ENCODE data around the gene CDH23. TPM values are rescaled to one million over a fixed set of nuclear protein-coding genes. Genes with fewer than 3 reads are reported as not detected.

CDH23 gene
- total RNA-seq, 2 donors from 2014 or later: 1.1 to 2.8 TPM

DNA sequence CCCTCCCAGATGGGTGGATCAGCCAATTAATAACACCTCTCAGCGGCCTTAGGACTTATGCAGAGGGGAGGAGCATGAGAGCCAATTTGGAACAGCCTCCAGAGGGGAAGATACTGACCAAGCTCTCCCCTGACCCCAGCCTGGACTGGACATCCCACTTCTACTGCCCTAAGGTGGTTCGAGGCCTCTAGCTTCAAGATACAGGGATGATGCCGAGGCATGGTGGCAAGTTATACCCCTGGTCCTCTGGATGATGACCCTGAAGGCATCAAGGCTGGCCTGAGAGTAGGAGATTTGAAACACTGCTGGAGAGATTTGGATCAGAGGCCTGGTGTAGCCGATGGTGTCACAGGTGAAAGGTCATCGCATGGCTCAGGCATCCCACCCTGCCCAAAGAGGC, 3.2 kb downstream of the CDH23 start:
- no peak for DNase-seq
- H3K27ac Mint-ChIP-seq: no peak overlapping the region
- H3K9me3 Mint-ChIP-seq: no peaks in the 10 kb centered on the region
- ATAC-seq (replicated peaks in 1 of 2): no peak
- H3K36me3 Mint-ChIP-seq (ENCODE audit: insufficient read depth in 2 of 2): no peaks in the 10 kb centered on the region
- H3K4me1 Mint-ChIP-seq (ENCODE audit: low read depth): no peaks in the 10 kb centered on the region
- H3K27me3 Mint-ChIP-seq (ENCODE audit: low read depth): peaks cover 46% of the 10 kb centered on the region
- no peak overlapping the region for H3K4me3 Mint-ChIP-seq

DNA sequence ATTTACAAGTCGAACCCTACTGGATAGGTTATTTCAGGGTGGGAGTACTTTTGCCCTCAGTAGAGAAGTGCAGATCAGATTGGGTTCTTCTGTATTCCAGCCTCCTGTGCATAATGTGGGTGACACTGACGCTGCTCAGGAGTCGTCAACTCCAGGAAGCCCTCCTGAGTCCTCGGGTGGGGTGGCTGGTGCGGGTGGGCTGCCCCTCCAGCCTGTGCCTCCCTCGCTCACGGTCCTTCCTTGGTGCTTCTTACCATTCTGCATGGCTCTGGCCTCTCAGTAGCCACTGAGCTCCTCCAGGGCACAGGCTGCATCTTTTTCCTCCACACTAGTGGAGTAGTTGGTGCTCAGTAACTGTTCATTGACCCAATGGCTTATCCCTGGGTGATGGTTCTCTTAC, 4.3 kb downstream of the CDH23 start:
- Mint-ChIP-seq H3K27ac (no peak overlapping the region), H3K4me3 (no peak overlapping the region), H3K27me3 (ENCODE audit: low read depth) (peaks cover 35% of the 10 kb centered on the region), H3K9me3 (no peaks in the 10 kb centered on the region), H3K4me1 (ENCODE audit: low read depth) (no peaks in the 10 kb centered on the region), H3K36me3 (ENCODE audit: insufficient read depth in 2 of 2) (no peaks in the 10 kb centered on the region)
- DNase-seq: no peak
- ATAC-seq (replicated peaks in 1 of 2): no peak

DNA sequence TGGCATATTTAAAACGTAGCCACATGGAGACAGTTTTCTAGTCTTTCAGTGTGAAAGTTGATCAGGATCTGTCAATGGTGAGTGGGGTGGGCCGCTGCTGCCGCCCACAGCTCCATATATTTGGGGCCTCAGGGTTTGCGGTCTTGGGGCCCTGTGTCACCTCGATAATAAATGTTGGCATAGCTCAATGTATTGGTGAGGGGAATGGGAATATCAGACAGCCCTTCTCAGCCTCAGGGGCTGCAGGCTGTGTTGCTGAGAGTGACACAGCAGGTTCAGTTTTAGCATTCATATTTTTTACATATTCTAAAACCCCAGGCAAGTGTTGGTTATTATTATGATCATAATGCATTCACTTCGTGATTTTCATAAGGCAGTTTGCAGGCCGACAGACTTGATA, 5.3 kb downstream of the CDH23 start:
- Mint-ChIP-seq H3K4me3 (no peak overlapping the region), H3K9me3 (no peaks in the 10 kb centered on the region), H3K4me1 (ENCODE audit: low read depth) (no peaks in the 10 kb centered on the region), H3K27me3 (ENCODE audit: low read depth) (peaks cover 33% of the 10 kb centered on the region), H3K36me3 (ENCODE audit: insufficient read depth in 2 of 2) (no peaks in the 10 kb centered on the region), H3K27ac (no peak overlapping the region)
- ATAC-seq (replicated peaks in 1 of 2) (no peak), DNase-seq (no peak)

DNA sequence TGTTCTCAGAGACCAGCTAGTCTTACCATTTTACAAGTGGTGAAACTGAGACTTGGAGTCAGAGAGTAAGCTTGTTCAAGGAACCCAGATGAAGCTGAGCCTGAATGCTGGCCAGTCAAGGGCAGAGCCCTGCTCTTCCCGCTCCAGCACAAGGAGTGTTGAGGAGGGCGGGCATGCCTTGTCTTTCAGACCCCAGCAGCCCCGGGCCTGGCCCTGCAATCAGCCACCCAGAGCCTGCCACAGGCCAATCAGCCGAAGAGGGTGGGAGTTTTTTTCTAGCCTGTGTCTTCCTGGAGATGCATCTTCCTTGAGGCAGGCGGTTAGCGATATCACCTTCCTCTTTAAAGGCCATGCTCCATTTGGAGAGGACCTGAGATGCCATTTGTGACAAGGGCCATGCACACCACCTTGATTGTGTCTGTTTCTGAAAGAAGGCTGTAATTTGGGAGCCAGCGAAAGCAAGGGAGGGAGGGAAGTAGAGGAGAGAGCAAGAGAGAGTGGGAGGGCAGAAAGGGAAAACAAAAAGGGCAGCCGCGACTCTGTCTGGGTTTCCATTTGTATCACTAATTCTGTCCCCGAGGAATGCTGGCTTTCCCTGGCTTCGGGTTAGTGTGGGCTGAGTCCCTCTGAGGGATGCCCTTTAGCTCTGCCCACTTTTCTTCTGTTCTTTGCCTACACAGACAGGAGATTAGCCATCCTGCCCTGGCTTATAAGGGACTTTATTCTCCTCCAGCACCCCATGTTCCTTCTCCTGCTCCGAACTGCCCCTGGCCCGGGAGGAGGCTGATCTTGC, 8.0 kb downstream of the CDH23 start:
- no peaks in the 10 kb centered on the region for H3K4me1 Mint-ChIP-seq (ENCODE audit: low read depth)
- no peak for ATAC-seq (replicated peaks in 1 of 2)
- no peaks in the 10 kb centered on the region for H3K9me3 Mint-ChIP-seq
- DNase-seq: no peak
- H3K27ac Mint-ChIP-seq: no peak overlapping the region
- H3K27me3 Mint-ChIP-seq (ENCODE audit: low read depth): peaks cover 13% of the 10 kb centered on the region
- H3K4me3 Mint-ChIP-seq: no peak overlapping the region
- no peaks in the 10 kb centered on the region for H3K36me3 Mint-ChIP-seq (ENCODE audit: insufficient read depth in 2 of 2)

DNA sequence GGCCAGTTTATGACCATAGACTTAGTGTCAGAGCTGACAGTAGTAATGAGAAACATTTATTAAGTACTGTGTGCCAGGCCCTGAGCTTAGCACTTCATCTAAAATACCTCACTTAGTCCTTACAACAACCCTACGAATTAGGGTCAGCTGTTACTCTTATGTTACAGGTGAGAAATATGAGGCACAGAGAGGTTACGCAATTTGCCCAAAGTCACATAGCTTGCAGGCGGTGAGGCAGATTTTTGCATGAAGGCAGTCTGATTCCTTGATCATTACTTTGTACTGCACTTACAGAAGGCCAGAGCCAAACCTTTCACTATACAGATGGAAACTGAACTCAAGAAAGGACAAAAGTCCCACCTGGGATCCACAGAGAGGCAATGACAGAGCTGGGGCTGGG, 10.2 kb downstream of the CDH23 start:
- Mint-ChIP-seq H3K4me1 (ENCODE audit: low read depth) (no peaks in the 10 kb centered on the region), H3K9me3 (peaks cover under 1 to 4% of the 10 kb centered on the region in 2 donors)

DNA sequence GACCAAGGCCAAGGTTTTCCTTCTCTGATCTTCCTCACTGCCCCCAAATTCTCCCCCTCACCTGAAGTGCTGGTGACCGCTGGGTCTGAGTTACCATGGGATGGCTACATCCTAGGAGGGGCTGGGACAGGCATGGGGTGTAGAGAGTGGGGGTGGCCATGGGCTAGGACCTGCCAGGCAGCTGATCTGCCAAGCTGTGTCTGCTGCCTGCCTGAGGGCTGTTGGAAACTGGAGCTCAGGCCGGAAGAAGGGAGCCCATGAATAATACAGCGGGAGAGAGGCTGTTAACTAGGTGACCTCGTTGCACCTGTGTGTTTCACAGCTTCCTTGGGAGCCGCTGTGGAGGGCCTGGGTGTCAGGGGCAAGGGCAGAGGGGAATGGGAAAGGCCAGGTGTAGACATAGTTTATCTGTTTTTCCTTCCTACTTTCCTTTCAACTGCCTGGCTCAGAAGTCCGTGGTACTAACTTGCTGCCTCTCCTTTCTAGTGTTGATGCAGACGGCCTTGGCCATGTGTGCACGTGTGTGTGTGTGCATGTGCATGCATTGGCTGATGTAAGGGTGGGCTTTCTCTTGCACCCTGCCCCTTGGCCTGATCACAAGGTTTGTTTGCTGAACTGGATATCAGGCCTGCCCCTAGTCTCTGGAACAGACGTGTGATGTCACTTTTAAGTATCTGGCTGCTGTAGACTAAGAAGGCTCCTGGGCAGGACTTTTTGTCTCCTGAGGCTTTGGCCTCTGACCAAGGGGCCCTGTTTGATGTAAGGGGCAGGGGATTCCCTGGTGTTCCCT, 11.9 kb downstream of the CDH23 start:
- no peak overlapping the region for H3K4me3 Mint-ChIP-seq
- H3K27ac Mint-ChIP-seq: no peak overlapping the region
- peaks cover 1 to 4% of the 10 kb centered on the region in 2 donors for H3K9me3 Mint-ChIP-seq
- DNase-seq: no peak
- H3K36me3 Mint-ChIP-seq (ENCODE audit: insufficient read depth in 2 of 2): peaks cover 0 to 4% of the 10 kb centered on the region in 2 donors
- ATAC-seq (replicated peaks in 1 of 2): no peak
- no peaks in the 10 kb centered on the region for H3K4me1 Mint-ChIP-seq (ENCODE audit: low read depth)
- peaks cover 6% of the 10 kb centered on the region for H3K27me3 Mint-ChIP-seq (ENCODE audit: low read depth)

More for the DNA sequence above, 10.2 kb downstream of the CDH23 start:
- Mint-ChIP-seq H3K27me3 (ENCODE audit: low read depth) (peaks cover 6% of the 10 kb centered on the region), H3K27ac (no peak overlapping the region), H3K36me3 (ENCODE audit: insufficient read depth in 2 of 2) (peaks cover 0 to 4% of the 10 kb centered on the region in 2 donors), H3K4me3 (no peak overlapping the region)
- DNase-seq: no peak
- ATAC-seq (replicated peaks in 1 of 2): no peak

DNA sequence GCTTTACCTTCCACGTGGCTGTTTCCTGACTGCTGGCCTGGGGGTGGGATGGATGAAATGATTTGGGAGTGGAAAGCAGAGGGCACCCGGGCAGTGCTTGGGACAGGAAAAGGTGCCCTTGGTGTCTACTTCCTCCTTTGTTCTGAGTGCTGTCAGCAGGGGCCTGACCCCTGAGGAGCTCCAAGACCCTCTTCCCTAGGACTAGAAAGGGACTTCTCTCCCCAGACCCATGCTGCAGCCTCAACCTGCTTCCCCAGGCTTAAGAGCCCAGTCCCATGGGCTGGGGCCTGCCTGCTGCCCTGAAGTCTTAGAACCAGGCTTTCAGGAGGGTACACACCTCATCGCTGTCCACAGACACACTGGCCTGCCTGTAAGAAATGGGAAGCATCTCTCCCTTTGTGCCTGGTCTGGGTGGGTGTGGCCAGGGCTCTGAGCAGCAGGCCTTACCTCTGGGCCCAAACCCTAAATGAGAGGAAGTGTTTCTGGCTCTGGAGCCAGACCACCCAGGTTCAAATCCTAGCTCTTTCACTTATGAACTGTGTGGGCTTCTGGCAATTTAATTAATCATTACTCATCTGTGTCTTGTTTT, 12.9 kb downstream of the CDH23 start:
- DNase-seq: no peak
- H3K4me1 Mint-ChIP-seq (ENCODE audit: low read depth): no peaks in the 10 kb centered on the region
- H3K27me3 Mint-ChIP-seq (ENCODE audit: low read depth): peaks cover 7% of the 10 kb centered on the region

DNA sequence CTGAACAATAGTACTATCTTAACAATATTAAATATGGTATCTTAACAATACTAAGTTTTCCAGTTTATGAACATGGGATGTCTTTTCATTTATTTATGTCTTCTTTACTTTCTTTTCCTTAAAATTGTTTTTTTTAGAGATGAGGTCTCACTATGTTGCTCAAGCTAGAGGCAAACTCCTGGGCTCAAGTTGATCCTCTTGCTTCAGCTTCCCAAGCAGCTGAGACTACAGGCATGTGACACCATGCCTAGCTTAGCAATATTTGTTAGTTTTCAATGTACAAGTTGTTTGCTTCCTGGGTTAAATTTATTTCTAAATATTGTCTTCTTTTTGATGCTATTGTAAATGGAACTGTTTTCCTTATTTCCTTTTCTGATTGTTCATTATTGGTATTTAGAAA, 16.9 kb downstream of the CDH23 start:
- H3K36me3 Mint-ChIP-seq (ENCODE audit: insufficient read depth in 2 of 2): peaks cover 0 to 4% of the 10 kb centered on the region in 2 donors
- H3K9me3 Mint-ChIP-seq: peaks cover 1 to 4% of the 10 kb centered on the region in 2 donors
- no peak overlapping the region for H3K27ac Mint-ChIP-seq
- H3K27me3 Mint-ChIP-seq (ENCODE audit: low read depth): peaks cover 17% of the 10 kb centered on the region
- ATAC-seq (replicated peaks in 1 of 2): no peak
- H3K4me3 Mint-ChIP-seq: no peak overlapping the region
- no peak for DNase-seq
- H3K4me1 Mint-ChIP-seq (ENCODE audit: low read depth): no peaks in the 10 kb centered on the region

More for the DNA sequence above, 12.9 kb downstream of the CDH23 start:
- H3K9me3 Mint-ChIP-seq: peaks cover 1 to 4% of the 10 kb centered on the region in 2 donors
- H3K27ac Mint-ChIP-seq: no peak overlapping the region
- H3K4me3 Mint-ChIP-seq: no peak overlapping the region
- H3K36me3 Mint-ChIP-seq (ENCODE audit: insufficient read depth in 2 of 2): peaks cover 0 to 4% of the 10 kb centered on the region in 2 donors
- ATAC-seq (replicated peaks in 1 of 2): no peak

DNA sequence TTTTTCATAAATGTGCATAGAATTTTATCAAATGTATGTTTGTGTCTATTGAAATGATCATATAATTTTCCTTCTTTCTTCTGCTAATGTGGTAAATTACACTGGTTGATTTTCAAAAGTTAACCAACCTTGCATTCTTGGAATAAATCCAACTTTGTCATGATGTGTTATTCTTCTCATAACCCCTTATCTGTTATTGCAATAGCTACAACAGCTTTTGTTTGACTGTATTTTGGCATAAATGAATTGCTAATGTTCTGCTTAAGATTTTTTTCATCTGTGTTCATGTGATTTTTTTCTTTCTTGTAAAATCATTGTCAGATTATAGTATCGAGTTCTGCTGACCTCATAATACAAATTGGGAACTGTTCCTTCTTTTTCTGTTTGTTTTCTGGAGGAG, 17.6 kb downstream of the CDH23 start:
- peaks cover 17% of the 10 kb centered on the region for H3K27me3 Mint-ChIP-seq (ENCODE audit: low read depth)
- no peak overlapping the region for H3K4me3 Mint-ChIP-seq
- ATAC-seq (replicated peaks in 1 of 2) (no peak), DNase-seq (no peak)
- H3K27ac Mint-ChIP-seq: no peak overlapping the region
- no peaks in the 10 kb centered on the region for H3K4me1 Mint-ChIP-seq (ENCODE audit: low read depth)
- H3K36me3 Mint-ChIP-seq (ENCODE audit: insufficient read depth in 2 of 2): peaks cover 0 to 4% of the 10 kb centered on the region in 2 donors
- peaks cover 1 to 4% of the 10 kb centered on the region in 2 donors for H3K9me3 Mint-ChIP-seq

DNA sequence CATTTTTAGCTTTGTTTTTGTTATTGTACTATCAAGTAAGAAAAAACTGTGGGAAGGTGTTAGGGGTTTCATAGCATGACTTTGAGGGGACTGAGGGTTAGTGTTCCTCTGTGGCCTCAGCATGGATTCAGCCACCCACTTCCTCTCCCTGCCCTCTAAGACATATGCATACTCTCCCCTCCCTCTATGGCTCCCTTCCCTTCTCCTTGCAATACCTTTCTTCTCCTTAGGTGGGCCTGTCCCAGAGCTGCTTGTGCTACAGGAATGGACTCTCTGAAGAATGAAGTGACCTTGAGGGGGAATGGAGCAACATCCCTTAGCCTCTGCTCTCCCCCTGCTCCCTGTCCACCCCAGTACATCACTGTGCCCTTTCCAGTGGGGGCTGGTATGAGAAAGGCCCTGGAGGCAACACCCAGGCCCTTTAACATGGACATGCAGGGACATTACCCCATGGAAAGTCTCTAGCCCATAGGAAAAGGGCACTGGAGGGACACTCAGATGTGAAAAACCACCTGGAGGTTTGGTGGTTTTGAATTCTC, 22.4 kb downstream of the CDH23 start:
- DNase-seq: no peak
- Mint-ChIP-seq H3K36me3 (ENCODE audit: insufficient read depth in 2 of 2) (no peaks in the 10 kb centered on the region), H3K27me3 (ENCODE audit: low read depth) (peaks cover 15% of the 10 kb centered on the region), H3K27ac (no peak overlapping the region), H3K4me1 (ENCODE audit: low read depth) (no peaks in the 10 kb centered on the region), H3K4me3 (no peak overlapping the region), H3K9me3 (no peaks in the 10 kb centered on the region)
- ATAC-seq (replicated peaks in 1 of 2): no peak

DNA sequence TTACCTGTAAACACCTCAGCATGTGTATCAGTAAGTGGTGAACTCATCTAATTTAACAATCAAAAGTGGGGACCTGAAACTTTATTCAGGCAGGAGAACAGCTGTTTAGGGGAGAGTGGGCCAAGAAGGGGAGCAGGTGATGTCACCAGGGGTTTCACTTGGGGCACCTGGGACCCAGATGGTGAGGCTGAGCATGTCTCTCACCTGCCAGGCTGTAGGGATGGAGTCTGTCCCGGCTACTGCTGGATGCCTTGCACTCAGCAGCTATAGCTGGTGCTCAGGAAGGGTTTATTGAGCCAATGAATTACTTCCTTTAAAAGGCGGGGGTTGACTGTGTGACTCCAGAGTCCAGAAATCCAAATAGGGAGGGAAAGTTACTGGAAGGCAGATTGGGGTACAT, 23.0 kb downstream of the CDH23 start:
- no peaks in the 10 kb centered on the region for H3K36me3 Mint-ChIP-seq (ENCODE audit: insufficient read depth in 2 of 2)
- H3K27ac Mint-ChIP-seq: no peak overlapping the region
- ATAC-seq (replicated peaks in 1 of 2) (no peak), DNase-seq (no peak)
- no peaks in the 10 kb centered on the region for H3K4me1 Mint-ChIP-seq (ENCODE audit: low read depth)
- H3K27me3 Mint-ChIP-seq (ENCODE audit: low read depth): peaks cover 9% of the 10 kb centered on the region
- no peaks in the 10 kb centered on the region for H3K9me3 Mint-ChIP-seq
- H3K4me3 Mint-ChIP-seq: no peak overlapping the region

DNA sequence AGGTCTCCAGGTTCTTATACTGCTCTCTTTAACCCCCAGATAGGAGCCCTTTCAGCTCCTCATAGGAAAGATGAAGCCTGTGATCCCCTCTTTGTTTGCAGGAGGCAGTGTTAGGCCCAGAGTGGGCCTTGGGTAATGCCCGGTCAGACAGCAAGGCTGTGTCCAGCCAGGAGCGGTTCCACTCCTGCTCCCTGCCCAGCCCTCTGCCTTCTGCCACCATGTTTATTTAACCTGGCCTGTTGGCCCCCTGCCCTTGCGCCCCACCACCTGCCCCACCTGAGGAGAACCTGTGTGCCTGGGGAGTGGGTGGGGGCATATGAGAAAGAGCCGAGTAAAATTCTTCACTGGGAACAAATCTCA, 24.3 kb downstream of the CDH23 start:
- H3K27ac Mint-ChIP-seq: no peak overlapping the region
- no peak overlapping the region for H3K4me3 Mint-ChIP-seq
- no peaks in the 10 kb centered on the region for H3K9me3 Mint-ChIP-seq
- ATAC-seq (replicated peaks in 1 of 2) (no peak), DNase-seq (no peak)
- H3K27me3 Mint-ChIP-seq (ENCODE audit: low read depth): peaks cover 15% of the 10 kb centered on the region
- no peaks in the 10 kb centered on the region for H3K4me1 Mint-ChIP-seq (ENCODE audit: low read depth)
- no peaks in the 10 kb centered on the region for H3K36me3 Mint-ChIP-seq (ENCODE audit: insufficient read depth in 2 of 2)

DNA sequence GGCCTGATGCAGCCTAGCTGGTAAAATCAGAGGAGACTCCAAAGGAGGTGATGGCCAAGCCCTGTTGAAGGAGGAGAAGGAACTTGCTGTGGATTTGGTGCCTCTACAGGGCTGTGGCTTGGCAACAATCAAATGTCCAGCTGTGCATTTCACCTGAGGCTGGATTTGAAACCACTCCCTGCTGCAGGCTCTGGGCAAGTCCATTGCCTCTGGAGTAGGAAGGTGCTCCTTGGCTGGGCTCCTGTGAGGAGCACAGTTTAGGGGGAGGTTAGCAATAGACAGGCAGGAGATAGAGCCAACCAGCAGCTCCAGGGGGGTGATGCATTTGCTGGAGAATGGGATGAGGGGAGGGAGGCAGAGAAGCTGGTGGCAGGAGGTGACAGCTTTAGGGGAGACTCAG, 26.5 kb downstream of the CDH23 start:
- Mint-ChIP-seq H3K4me1 (ENCODE audit: low read depth) (no peaks in the 10 kb centered on the region), H3K9me3 (no peaks in the 10 kb centered on the region), H3K36me3 (ENCODE audit: insufficient read depth in 2 of 2) (no peaks in the 10 kb centered on the region), H3K4me3 (no peak overlapping the region), H3K27ac (no peak overlapping the region), H3K27me3 (ENCODE audit: low read depth) (peaks cover 7% of the 10 kb centered on the region)
- ATAC-seq (replicated peaks in 1 of 2) (no peak), DNase-seq (no peak)

All from activated T-cell treated with anti-CD3 and anti-CD28 coated beads, Interleukin-2, amount 50 U/mL, for 72 hours (primary cell).